Osteoblast (primary cell): ENCODE measurements around the gene MB. TPM values are rescaled to one million over a fixed set of nuclear protein-coding genes. Genes with fewer than 3 reads are reported as not detected.

Experiments
- DNase-seq: peaks from one replicate; pipeline ENCODE4 v3.0.0; 2011; ENCODE audit warnings: low spot score, mixed read lengths; ENCODE audit not compliant: insufficient read length; ENCODE audit errors: missing footprints
- H2AFZ ChIP-seq: 2 replicates; pipeline ENCODE4 v1.6.0; 2011; ENCODE audit warnings: mild to moderate bottlenecking, low read length
- H3K27ac ChIP-seq: 2 replicates; pipeline ENCODE4 v1.5.1; 2011; ENCODE audit warnings: mild to moderate bottlenecking, low read depth, low read length, moderate library complexity
- H3K27me3 ChIP-seq: 2 replicates; pipeline ENCODE4 v1.6.0; 2012; ENCODE audit warnings: mild to moderate bottlenecking, control low read depth, inconsistent platforms, low read length, moderate library complexity; ENCODE audit not compliant: insufficient read depth
- H3K36me3 ChIP-seq: 2 replicates; pipeline ENCODE4 v1.5.1; 2011; ENCODE audit warnings: mild to moderate bottlenecking, low read length, control low read depth, moderate library complexity; ENCODE audit not compliant: insufficient read depth
- H3K4me1 ChIP-seq: 2 replicates; pipeline ENCODE4 v1.5.1; 2011; ENCODE audit warnings: mild to moderate bottlenecking, low read length, control low read depth, moderate library complexity; ENCODE audit not compliant: insufficient read depth
- H3K4me2 ChIP-seq: 2 replicates; pipeline ENCODE4 v1.6.0; 2011; ENCODE audit warnings: mild to moderate bottlenecking, low read length; ENCODE audit not compliant: insufficient read depth
- H3K4me3 ChIP-seq: fragments of 200-600 bp; sonication (generic); 3 replicates; pipeline ENCODE4 v1.5.1; 2012; ENCODE audit warnings: mild to moderate bottlenecking, low read length, inconsistent platforms; ENCODE audit not compliant: insufficient read depth
- H3K79me2 ChIP-seq: 2 replicates; pipeline ENCODE4 v1.6.0; 2012; ENCODE audit warnings: mild to moderate bottlenecking, low read length, control low read depth, inconsistent platforms; ENCODE audit not compliant: insufficient read depth
- H3K9me3 ChIP-seq: 2 replicates; pipeline ENCODE4 v1.5.1; 2011; ENCODE audit warnings: low read depth, low read length, control low read depth
- H4K20me1 ChIP-seq: 2 replicates; pipeline ENCODE4 v1.6.0; 2012; ENCODE audit warnings: mild to moderate bottlenecking, low read length, control low read depth; ENCODE audit not compliant: insufficient read depth
- total RNA-seq: library from RNA; depleted of rRNA; stranded (reverse); fragments of >200 nt; gene quantifications from 2 replicates; pipeline ENCODE4 v1.2.3, GENCODE V29; 2012
- TF ChIP-seq, protein P1 (sequence below): IDR thresholded peaks from 2 replicates; pipeline ENCODE4 v1.5.1; 2011; ENCODE audit warnings: mild to moderate bottlenecking, low read depth, low read length, moderate library complexity; ENCODE audit errors: extremely low read depth

The MB gene
- total RNA-seq, 1 donor: 0.36 TPM

- no peak overlapping the region for H3K27ac ChIP-seq
- H3K4me1 ChIP-seq: no peaks in the 10 kb centered on the region
- peak; percentile 44 for DNase-seq
- no peak overlapping the region for H3K4me3 ChIP-seq
- no peaks in the 10 kb centered on the region for H3K9me3 ChIP-seq
- H3K27me3 ChIP-seq: peaks cover 3% of the 10 kb centered on the region
- H3K4me2 ChIP-seq: no peak overlapping the region
- H3K79me2 ChIP-seq: no peaks in the 10 kb centered on the region
- H3K36me3 ChIP-seq: no peaks in the 10 kb centered on the region
- TF ChIP-seq, protein P1, sequence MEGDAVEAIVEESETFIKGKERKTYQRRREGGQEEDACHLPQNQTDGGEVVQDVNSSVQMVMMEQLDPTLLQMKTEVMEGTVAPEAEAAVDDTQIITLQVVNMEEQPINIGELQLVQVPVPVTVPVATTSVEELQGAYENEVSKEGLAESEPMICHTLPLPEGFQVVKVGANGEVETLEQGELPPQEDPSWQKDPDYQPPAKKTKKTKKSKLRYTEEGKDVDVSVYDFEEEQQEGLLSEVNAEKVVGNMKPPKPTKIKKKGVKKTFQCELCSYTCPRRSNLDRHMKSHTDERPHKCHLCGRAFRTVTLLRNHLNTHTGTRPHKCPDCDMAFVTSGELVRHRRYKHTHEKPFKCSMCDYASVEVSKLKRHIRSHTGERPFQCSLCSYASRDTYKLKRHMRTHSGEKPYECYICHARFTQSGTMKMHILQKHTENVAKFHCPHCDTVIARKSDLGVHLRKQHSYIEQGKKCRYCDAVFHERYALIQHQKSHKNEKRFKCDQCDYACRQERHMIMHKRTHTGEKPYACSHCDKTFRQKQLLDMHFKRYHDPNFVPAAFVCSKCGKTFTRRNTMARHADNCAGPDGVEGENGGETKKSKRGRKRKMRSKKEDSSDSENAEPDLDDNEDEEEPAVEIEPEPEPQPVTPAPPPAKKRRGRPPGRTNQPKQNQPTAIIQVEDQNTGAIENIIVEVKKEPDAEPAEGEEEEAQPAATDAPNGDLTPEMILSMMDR: no peak
- no peaks in the 10 kb centered on the region for H4K20me1 ChIP-seq
- H2AFZ ChIP-seq: no peak overlapping the region
Observed at GRCh38 chr22:35577799-35578659, 39.1 kb downstream of the MB start.

DNA sequence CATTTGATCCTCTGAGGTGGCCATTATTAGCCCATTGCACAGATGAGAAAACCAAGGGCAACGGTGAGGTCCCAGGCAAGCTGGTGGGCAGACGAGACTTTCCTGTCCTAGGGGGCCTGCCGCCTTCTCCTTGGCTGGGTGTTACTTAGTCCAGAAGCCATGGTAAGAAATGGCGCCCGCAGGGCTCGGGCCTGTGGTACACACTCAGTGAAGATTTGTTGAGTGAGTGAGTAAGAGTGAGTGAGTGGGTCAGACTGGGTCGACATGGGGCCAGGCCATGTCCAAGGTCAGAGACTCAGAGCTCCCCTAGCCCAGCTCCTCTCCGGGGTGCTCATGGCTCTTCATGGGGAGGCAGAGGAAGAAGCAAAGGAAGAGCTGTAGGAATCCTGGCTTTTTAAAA lies 40.5 kb downstream of the MB start:
- peaks cover 3% of the 10 kb centered on the region for H3K27me3 ChIP-seq
- no peak overlapping the region for H3K4me2 ChIP-seq
- no peak overlapping the region for H3K27ac ChIP-seq
- H2AFZ ChIP-seq: no peak overlapping the region
- no peaks in the 10 kb centered on the region for H3K4me1 ChIP-seq
- H3K36me3 ChIP-seq: no peaks in the 10 kb centered on the region
- TF ChIP-seq, protein P1: no peak
- H3K4me3 ChIP-seq: no peak overlapping the region
- H3K9me3 ChIP-seq: no peaks in the 10 kb centered on the region
- H3K79me2 ChIP-seq: no peaks in the 10 kb centered on the region
- DNase-seq: peak; percentile 61
- no peaks in the 10 kb centered on the region for H4K20me1 ChIP-seq

DNA sequence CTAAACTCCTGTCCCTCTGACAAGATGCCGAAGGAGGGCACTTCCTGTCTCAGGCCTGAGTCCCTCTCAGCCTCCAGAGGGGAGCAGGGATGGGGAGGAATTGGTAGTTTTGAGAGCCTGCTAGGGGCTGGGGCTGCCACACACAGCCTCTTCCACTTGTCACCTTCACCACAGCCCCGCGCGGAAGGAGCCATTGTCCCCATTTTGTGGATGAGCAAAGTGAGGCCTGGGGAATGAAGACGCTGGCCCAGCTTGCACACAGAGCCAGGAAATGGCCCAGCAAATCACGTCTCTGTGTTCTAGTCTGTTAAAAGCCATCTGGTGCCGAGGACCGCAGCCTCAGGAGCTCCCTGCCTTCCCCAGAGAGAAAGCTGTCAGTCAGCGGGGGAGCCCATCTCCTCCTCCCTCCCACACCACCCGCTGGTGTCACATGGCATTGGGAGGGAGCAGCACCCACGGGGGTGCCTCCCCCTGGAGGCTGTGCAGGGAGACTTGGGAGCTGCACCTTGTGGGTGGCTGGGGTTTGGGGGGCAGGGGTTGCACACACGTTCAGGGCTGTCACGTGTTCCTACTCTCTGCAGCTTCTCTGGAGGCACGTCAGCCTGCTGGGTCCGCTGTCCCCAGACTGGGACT lies 41.9 kb downstream of the MB start:
- DNase-seq: peak; percentile 50
- Histone ChIP-seq H3K4me2 (no peak overlapping the region), H3K9me3 (no peaks in the 10 kb centered on the region), H3K36me3 (no peaks in the 10 kb centered on the region), H2AFZ (no peak overlapping the region), H3K27ac (no peak overlapping the region), H3K27me3 (peaks cover 3% of the 10 kb centered on the region), H3K4me3 (no peak overlapping the region), H4K20me1 (no peaks in the 10 kb centered on the region), H3K79me2 (no peaks in the 10 kb centered on the region), H3K4me1 (no peaks in the 10 kb centered on the region)
- TF ChIP-seq, protein P1: no peak

DNA sequence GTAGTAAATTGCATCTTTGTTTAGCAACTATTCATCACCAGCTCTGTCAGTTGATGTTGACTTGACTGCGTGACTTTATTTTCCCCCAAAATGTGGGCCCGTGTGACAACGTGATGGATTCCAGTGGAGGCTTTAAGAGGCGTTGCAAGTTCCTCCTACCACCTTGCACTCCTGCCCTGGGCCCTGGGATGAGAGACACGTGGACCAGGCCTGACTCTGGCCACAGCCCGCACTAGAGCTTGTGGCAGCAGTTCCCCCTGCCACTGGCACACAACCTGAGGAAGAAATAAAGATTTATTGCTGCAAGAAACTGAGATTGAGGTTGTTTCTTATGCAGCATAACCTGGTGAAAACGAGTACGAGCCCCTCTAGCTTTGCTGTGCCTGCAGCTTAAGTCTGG lies 44.6 kb downstream of the MB start:
- Histone ChIP-seq H2AFZ (no peak overlapping the region), H3K4me1 (peaks cover 12% of the 10 kb centered on the region), H3K4me3 (no peak overlapping the region), H3K9me3 (no peaks in the 10 kb centered on the region), H3K36me3 (no peaks in the 10 kb centered on the region), H3K27ac (no peak overlapping the region), H3K79me2 (no peaks in the 10 kb centered on the region), H3K27me3 (peaks cover 3% of the 10 kb centered on the region), H3K4me2 (no peak overlapping the region), H4K20me1 (no peaks in the 10 kb centered on the region)
- TF ChIP-seq, protein P1: no peak
- DNase-seq: no peak
